ENCODE results near the gene ZBTB7B. TPM values are rescaled to one million over a fixed set of nuclear protein-coding genes. Genes with fewer than 3 reads are reported as not detected.

Gene ZBTB7B
- total RNA-seq, 1 experiment from 2014 or later = 38.3 TPM

DNA sequence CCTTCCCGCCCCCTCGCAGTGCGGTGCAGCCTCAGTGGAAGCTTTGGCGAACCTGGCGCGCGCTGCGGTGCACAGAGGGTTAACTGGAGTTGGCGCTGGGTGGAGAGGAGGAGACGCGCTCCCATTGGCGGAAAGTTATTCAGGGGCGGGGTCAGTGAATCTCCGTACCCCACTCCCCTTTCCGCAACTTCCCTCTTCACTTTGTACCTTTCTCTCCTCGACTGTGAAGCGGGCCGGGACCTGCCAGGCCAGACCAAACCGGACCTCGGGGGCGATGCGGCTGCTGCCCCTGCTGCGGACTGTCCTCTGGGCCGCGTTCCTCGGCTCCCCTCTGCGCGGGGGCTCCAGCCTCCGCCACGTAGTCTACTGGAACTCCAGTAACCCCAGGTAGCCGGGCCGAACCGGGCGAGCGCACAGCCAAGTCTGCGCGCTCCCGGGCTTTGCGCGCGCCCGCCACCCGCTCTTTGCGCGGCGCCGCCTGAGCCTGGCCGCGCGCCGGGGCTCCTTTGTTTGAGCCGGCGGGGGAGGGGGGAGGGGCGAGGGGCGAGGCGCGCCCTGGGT lies 61.0 kb downstream of the ZBTB7B start, which contains the start of gene EFNA4:
EFNA4 (plus strand) TSS at position 191 of the 561 bp plus-strand sequence; CDS start at position 275, 84 bp downstream.
- Histone ChIP-seq H3K23me2 (ENCODE audit: insufficient read length, low read depth, low read length, poor library complexity, severe bottlenecking) (peaks cover 17% of the 10 kb centered on the region), H3K27me3 (ENCODE audit: insufficient read depth, low read length) (no peaks in the 10 kb centered on the region), H2BK12ac (ENCODE audit: insufficient read length, low read depth, low read length) (no peak within 1 kb of the TSS), H3K4me2 (ENCODE audit: insufficient read depth, insufficient read length, low read length) (peak within 1 kb of the TSS; percentile 82), H3K27ac (ENCODE audit: insufficient read length, low read depth, low read length) (no peak within 1 kb of the TSS), H3K79me1 (ENCODE audit: insufficient read depth, low read depth, low read length, poor library complexity, severe bottlenecking) (no peaks in the 10 kb centered on the region), H2BK5ac (ENCODE audit: insufficient read length, low read length) (no peak within 1 kb of the TSS), H3K9ac (ENCODE audit: extremely low read depth, insufficient read length, low read length) (peak within 1 kb of the TSS; percentile 49), H3K79me2 (ENCODE audit: insufficient read depth, low read length) (no peaks in the 10 kb centered on the region; the same call in 1 of the 2 replicates), H3K9me3 (ENCODE audit: control insufficient read depth, low read depth, low read length) (no peaks in the 10 kb centered on the region), H3K4me1 (ENCODE audit: insufficient read depth, low read length) (peaks cover 3% of the 10 kb centered on the region; the same call in 1 of the 2 replicates), H2BK120ac (ENCODE audit: low read depth, low read length, poor library complexity, severe bottlenecking) (no peak within 1 kb of the TSS), H3K4ac (ENCODE audit: low read depth, low read length) (no peak within 1 kb of the TSS), H3K14ac (ENCODE audit: insufficient read depth, low read length) (peak within 1 kb of the TSS; percentile 93), H4K91ac (ENCODE audit: insufficient read length, low read depth, low read length) (no peak within 1 kb of the TSS), H4K5ac (ENCODE audit: insufficient read length, low read depth, low read length) (no peak within 1 kb of the TSS), H3K56ac (ENCODE audit: insufficient read length, low read depth, low read length) (no peak within 1 kb of the TSS), H2BK15ac (ENCODE audit: low read depth, low read length) (no peak within 1 kb of the TSS), H3K23ac (ENCODE audit: insufficient read length, low read depth, low read length) (no peak within 1 kb of the TSS), H2AK5ac (ENCODE audit: insufficient read length, low read length) (no peak within 1 kb of the TSS), H2AFZ (ENCODE audit: low read length) (no peak within 1 kb of the TSS), H3T11ph (ENCODE audit: low read length) (no peak within 1 kb of the TSS), H3K18ac (ENCODE audit: insufficient read length, low read depth, low read length) (peak within 1 kb of the TSS; percentile 96), H4K20me1 (ENCODE audit: control insufficient read depth, insufficient read depth, insufficient read length) (no peaks in the 10 kb centered on the region), H4K8ac (replicated peaks; ENCODE audit: insufficient read length, low read depth, low read length) (no peak within 1 kb of the TSS), H2BK20ac (ENCODE audit: low read depth, low read length, poor library complexity, severe bottlenecking) (no peak within 1 kb of the TSS)
- peak within 1 kb of the TSS; percentile 66 to 85 for H3K4me3 Mint-ChIP-seq
- TF ChIP-seq, protein P1, sequence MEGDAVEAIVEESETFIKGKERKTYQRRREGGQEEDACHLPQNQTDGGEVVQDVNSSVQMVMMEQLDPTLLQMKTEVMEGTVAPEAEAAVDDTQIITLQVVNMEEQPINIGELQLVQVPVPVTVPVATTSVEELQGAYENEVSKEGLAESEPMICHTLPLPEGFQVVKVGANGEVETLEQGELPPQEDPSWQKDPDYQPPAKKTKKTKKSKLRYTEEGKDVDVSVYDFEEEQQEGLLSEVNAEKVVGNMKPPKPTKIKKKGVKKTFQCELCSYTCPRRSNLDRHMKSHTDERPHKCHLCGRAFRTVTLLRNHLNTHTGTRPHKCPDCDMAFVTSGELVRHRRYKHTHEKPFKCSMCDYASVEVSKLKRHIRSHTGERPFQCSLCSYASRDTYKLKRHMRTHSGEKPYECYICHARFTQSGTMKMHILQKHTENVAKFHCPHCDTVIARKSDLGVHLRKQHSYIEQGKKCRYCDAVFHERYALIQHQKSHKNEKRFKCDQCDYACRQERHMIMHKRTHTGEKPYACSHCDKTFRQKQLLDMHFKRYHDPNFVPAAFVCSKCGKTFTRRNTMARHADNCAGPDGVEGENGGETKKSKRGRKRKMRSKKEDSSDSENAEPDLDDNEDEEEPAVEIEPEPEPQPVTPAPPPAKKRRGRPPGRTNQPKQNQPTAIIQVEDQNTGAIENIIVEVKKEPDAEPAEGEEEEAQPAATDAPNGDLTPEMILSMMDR (conservative IDR thresholded peaks at IDR 0.05) = no peak
- peak within 1 kb of the TSS; percentile 77 to 91 (median 78) for H3K27ac Mint-ChIP-seq
- peaks cover 2% of the 10 kb centered on the region for H3K27me3 Mint-ChIP-seq (ENCODE audit: low read depth)
- peaks cover 8 to 27% (median 23%) of the 10 kb centered on the region in 3 experiments for H3K36me3 Mint-ChIP-seq (ENCODE audit: insufficient read depth in 1 of 3, low read depth in 3 of 3)
- WGBS (ENCODE audit: extremely low coverage, insufficient read length, low lambda C conversion rate) = no CpG with 5 or more reads among the region's 57 CpGs
- no peaks in the 10 kb centered on the region; a peak in 1 of 5 replicates for H3K9me3 Mint-ChIP-seq
- peak; percentile 95 for DNase-seq
- H3K4me1 Mint-ChIP-seq = peaks cover 18 to 29% of the 10 kb centered on the region in 2 experiments
